HepG2 (cell line): ENCODE results near the gene KLHL5. TPM values are rescaled to one million over a fixed set of nuclear protein-coding genes. Genes with fewer than 3 reads are reported as not detected.

Source experiments
- ATAC-seq: fragments of 200-7000 bp; cut with Tn5 transposase; 3 replicates; pipeline ENCODE4 v1.9.1; 2020; ENCODE audit warnings: mild to moderate bottlenecking, moderate library complexity
- BruUV-seq: library from RNA; stranded (reverse); fragments of 400-500 nt; replicated peaks from 2 replicates; lab custom pipeline; 2021; lab: Mats Ljungman, UMichigan
- CTCF ChIA-PET: fragments of 300-600 bp; formaldehyde crosslinking; extraction: SDS; loops from one replicate; lab custom pipeline; 2021; ENCODE audit warnings: low total read pairs, inconsistent platforms, low intra/inter-chr PET ratio; lab: Yijun Ruan, JAX
- POLR2A ChIA-PET: fragments of 350-600 bp; sonication (Branson Sonifier 250); formaldehyde crosslinking; loops from one replicate; lab custom pipeline; 2020; ENCODE audit warnings: antibody characterized with exemption, inconsistent platforms; lab: Yijun Ruan, JAX
- DNase-seq: peaks from one replicate; pipeline ENCODE4 v3.0.0-alpha.2; 2015; ENCODE audit warnings: low spot score
- FAIRE-seq: peaks from 3 replicates; lab custom pipeline; 2011; peaks lifted over from hg19 to GRCh38; lab: Jason Lieb, UNC
- H2AFZ ChIP-seq: one replicate; pipeline ENCODE4 v1.6.1; 2011; ENCODE audit warnings: low read length, inconsistent platforms
- H3K27ac ChIP-seq: fragments of 300-600 bp; 3 replicates; pipeline ENCODE4 v1.8.0; 2011; ENCODE audit warnings: mixed run types, mild to moderate bottlenecking, mixed read lengths, low read length, inconsistent platforms; ENCODE audit not compliant: insufficient read depth; ENCODE audit errors: extremely low read length
- H3K27me3 ChIP-seq, 2 experiments: fragments of 200-600 bp in 1 of 2; 2 replicates in 1 of 2; 3 replicates in 1 of 2; pipeline versions ENCODE4 v1.6.0 to v1.8.0; 2011; ENCODE audit warnings: low read length in 2 of 2, mild to moderate bottlenecking in 2 of 2, moderate library complexity in 2 of 2, inconsistent platforms in 1 of 2; ENCODE audit not compliant: insufficient read depth in 2 of 2, control insufficient read depth in 1 of 2
- H3K36me3 ChIP-seq, 2 experiments: fragments of 200-600 bp in 1 of 2; replicated peaks in 1 of 2; 2 replicates in 1 of 2; 3 replicates in 1 of 2; pipeline versions ENCODE4 v1.5.1 to v1.8.0; 2011; ENCODE audit warnings: low read length in 2 of 2, inconsistent platforms in 1 of 2; ENCODE audit not compliant: insufficient read depth in 2 of 2, control insufficient read depth in 1 of 2
- H3K4me1 ChIP-seq: 2 replicates; pipeline ENCODE4 v1.5.1; 2012; ENCODE audit warnings: low read length, inconsistent platforms; ENCODE audit not compliant: insufficient read depth
- H3K4me2 ChIP-seq: 2 replicates; pipeline ENCODE4 v1.6.0; 2011; ENCODE audit warnings: low read depth, low read length, inconsistent platforms
- H3K4me3 ChIP-seq, 3 experiments: fragments of 200-600 bp in 1 of 3; sonication (generic), shearing (Covaris generic) in 1 of 3; replicated peaks in 1 of 3; 2 replicates each; pipeline ENCODE4 v1.5.1; 2011 to 2016; ENCODE audit warnings: low read length in 3 of 3, inconsistent platforms in 2 of 3, low read depth in 2 of 3, mild to moderate bottlenecking in 2 of 3, control low read depth in 1 of 3, mixed read lengths in 1 of 3; ENCODE audit not compliant: insufficient read depth in 1 of 3
- H3K79me2 ChIP-seq: one replicate; pipeline ENCODE4 v1.6.1; 2011; ENCODE audit warnings: low read length, inconsistent platforms; ENCODE audit not compliant: insufficient read depth
- H3K9ac ChIP-seq: 2 replicates; pipeline ENCODE4 v1.6.0; 2011; ENCODE audit warnings: mild to moderate bottlenecking, low read depth, low read length, inconsistent platforms; ENCODE audit not compliant: insufficient read depth
- H3K9me3 ChIP-seq: 2 replicates; pipeline ENCODE4 v1.5.1; 2012; ENCODE audit warnings: mild to moderate bottlenecking, low read length
- H4K20me1 ChIP-seq: 2 replicates; pipeline ENCODE4 v1.6.0; 2011; ENCODE audit warnings: inconsistent platforms, mild to moderate bottlenecking, low read length, moderate library complexity; ENCODE audit not compliant: insufficient read depth
- KDM2A ChIP-seq: sonication (generic); formaldehyde crosslinking; IDR thresholded peaks from 2 replicates; pipeline ENCODE4 v1.4.0; 2020; ENCODE audit warnings: low read depth, missing genetic modification reagents, borderline replicate concordance
- KLF12 ChIP-seq: sonication (generic); formaldehyde crosslinking; IDR thresholded peaks from 2 replicates; pipeline ENCODE4 v1.4.0; 2020; ENCODE audit warnings: missing genetic modification reagents, borderline replicate concordance
- STAG1 ChIP-seq: sonication (generic); formaldehyde crosslinking; IDR thresholded peaks from 2 replicates; pipeline ENCODE4 v1.4.0; 2020; ENCODE audit warnings: missing genetic modification reagents
- ZC3H13 ChIP-seq: sonication (generic); formaldehyde crosslinking; IDR thresholded peaks from 2 replicates; pipeline ENCODE4 v1.8.1; 2023; ENCODE audit warnings: mild to moderate bottlenecking, missing genetic modification reagents, moderate library complexity
- ZMYM2 ChIP-seq: sonication (generic); formaldehyde crosslinking; IDR thresholded peaks from 2 replicates; pipeline ENCODE4 v1.8.0; 2022; ENCODE audit warnings: mild to moderate bottlenecking, missing genetic modification reagents
- ZNF326 ChIP-seq: sonication (generic); formaldehyde crosslinking; IDR thresholded peaks from 2 replicates; pipeline ENCODE4 v1.4.0; 2020; ENCODE audit warnings: missing genetic modification reagents, borderline replicate concordance
- ZNF747 ChIP-seq: sonication (generic); formaldehyde crosslinking; IDR thresholded peaks from 2 replicates; pipeline ENCODE4 v1.8.1; 2023; ENCODE audit warnings: missing genetic modification reagents, mild to moderate bottlenecking, borderline replicate concordance
- WGBS: methylation state at CpG from one replicate; pipeline ENCODE4 v1.1.6; 2017; ENCODE audit warnings: low lambda C conversion rate; 5-methylcytosine and 5-hydroxymethylcytosine counted together
- in situ Hi-C: cut with HindIII; loops from 2 replicates; pipeline ENCODE4 v1.10.0; 2017; ENCODE audit warnings: low pct_unique_long_range_greater_than_20kb; ENCODE audit not compliant: extremely low pct_ligation_motif_present
- intact Hi-C: fragments of 100-400 bp; cut with micrococcal nuclease; formaldehyde crosslinking; loops from one replicate; pipeline ENCODE4 v1.10.0; 2022; ENCODE audit not compliant: unreplicated experiment
- polyA plus RNA-seq, 8 experiments: library from polyadenylated mRNA; depleted of rRNA in 3 of 8; stranded (reverse) in 7 of 8; unstranded in 1 of 8; fragments of >200 nt; fragmentation: Illumina TruSeq in 4 of 8; extraction: Trizol in 4 of 8; gene quantifications; 2 replicates each; pipeline versions ENCODE4 v1.2.1 to v1.2.3, GENCODE V29; 2011 to 2016; ENCODE audit warnings: low read depth in 4 of 8, missing spikeins in 1 of 8, mixed read lengths in 1 of 8; ENCODE audit not compliant: insufficient read depth in 1 of 8
- total RNA-seq, 5 experiments: library from RNA; depleted of rRNA; stranded (reverse); fragments of >200 nt; fragmentation: Illumina TruSeq; extraction: Trizol; gene quantifications; 2 replicates each; pipeline ENCODE4 v1.2.3, GENCODE V29; 2016; ENCODE audit warnings: low read depth in 1 of 5
- TF ChIP-seq, protein P1 (sequence below): sonication (generic); formaldehyde crosslinking; IDR thresholded peaks from 2 replicates; pipeline ENCODE4 v1.4.0; 2020; ENCODE audit warnings: missing genetic modification reagents
- TF ChIP-seq, protein P2 (sequence below): sonication (generic); formaldehyde crosslinking; IDR thresholded peaks from 2 replicates; pipeline ENCODE4 v1.4.0; 2020; ENCODE audit warnings: missing genetic modification reagents
- TF ChIP-seq, protein P3 (sequence below): sonication (generic); formaldehyde crosslinking; IDR thresholded peaks from 2 replicates; pipeline ENCODE4 v1.4.0; 2020; ENCODE audit warnings: missing genetic modification reagents, borderline replicate concordance
- TF ChIP-seq, protein P4 (sequence below): sonication (generic); formaldehyde crosslinking; IDR thresholded peaks from 2 replicates; pipeline ENCODE4 v1.4.0; 2020; ENCODE audit warnings: mild to moderate bottlenecking, low read depth, missing genetic modification reagents

KLHL5 gene
- total and polyA plus RNA-seq, 2 of the 13 experiments (the other 11 are each of a cell fraction or from before 2014, with no cell fraction given): 36.2 to 38.7 TPM

DNA sequence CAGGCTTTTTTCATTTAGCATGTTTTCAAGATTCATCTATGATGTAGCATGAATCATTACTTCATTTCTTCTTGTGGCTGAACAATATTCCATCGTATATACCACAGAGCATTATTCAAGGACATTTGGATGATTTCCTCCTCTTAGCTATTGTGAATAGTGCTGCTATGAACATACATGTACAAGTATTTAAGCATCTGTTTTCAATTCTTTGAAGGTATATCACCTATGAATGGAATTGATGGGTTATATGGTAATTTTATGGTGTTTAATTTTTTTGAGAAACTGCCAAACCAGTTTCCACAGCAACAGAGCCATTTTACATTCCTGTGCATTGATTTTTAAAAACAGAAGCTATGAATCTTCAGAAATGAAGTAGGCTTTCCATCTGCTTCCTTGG is 84.2 kb downstream of the KLHL5 start:
- H2AFZ ChIP-seq: no peak overlapping the region
- H4K20me1 ChIP-seq: no peaks in the 10 kb centered on the region
- ATAC-seq (no peak), FAIRE-seq (no peak)
- H3K27ac ChIP-seq: no peak overlapping the region
- POLR2A ChIA-PET: no interaction called here
- H3K9ac ChIP-seq: no peak overlapping the region
- intact Hi-C loops: no loop called here
- no peaks in the 10 kb centered on the region for H3K4me1 ChIP-seq
- BruUV-seq: no TSS peak
- TF ChIP-seq ZNF747 (CRISPR knock-in tag) (no peak), ZNF326 (CRISPR knock-in tag) (no peak)
- TF ChIP-seq, all 625 proteins: peak for 0
- H3K9me3 ChIP-seq: no peaks in the 10 kb centered on the region
- no peak for DNase-seq
- no peak overlapping the region for H3K4me2 ChIP-seq
- in situ Hi-C loops: loop anchor here (25.0 kb wide), 1 partner anchor 384 kb away; no protein-coding TSS in a partner anchor
- CTCF ChIA-PET: no interaction called here
- H3K36me3 ChIP-seq: no peaks in the 10 kb centered on the region
- H3K27me3 ChIP-seq: no peaks in the 10 kb centered on the region
- WGBS: 83% methylated on average over 1 of the region's 1 CpG
- H3K4me3 ChIP-seq: no peak overlapping the region
- no peaks in the 10 kb centered on the region for H3K79me2 ChIP-seq

DNA sequence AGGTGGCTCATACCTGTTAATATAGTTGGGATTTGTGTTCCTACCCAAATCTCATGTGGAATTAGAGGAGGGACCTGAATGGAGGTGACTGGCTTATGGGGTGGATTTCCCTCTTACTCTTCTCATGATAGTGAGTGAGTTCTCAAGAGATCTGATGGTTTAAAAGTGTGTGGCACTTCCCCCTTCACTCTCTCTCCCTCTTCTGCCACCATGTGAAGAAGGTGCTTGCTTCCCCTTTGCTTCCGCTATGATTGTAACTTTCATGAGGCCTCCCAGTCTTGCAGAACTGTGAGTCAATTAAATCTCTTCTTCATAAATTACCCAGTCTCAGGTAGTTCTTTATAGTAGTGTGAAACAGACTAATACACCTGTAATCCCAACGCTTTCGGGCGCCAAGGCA is 92.0 kb downstream of the KLHL5 start:
- H3K36me3 ChIP-seq: no peaks in the 10 kb centered on the region
- no TSS peak for BruUV-seq
- intact Hi-C loops (no loop called here), in situ Hi-C loops (no loop called here)
- H3K27me3 ChIP-seq: no peaks in the 10 kb centered on the region
- no peaks in the 10 kb centered on the region for H4K20me1 ChIP-seq
- ChIA-PET CTCF (no interaction called here), POLR2A (no interaction called here)
- H3K27ac ChIP-seq: no peak overlapping the region
- no peaks in the 10 kb centered on the region for H3K79me2 ChIP-seq
- FAIRE-seq (no peak), DNase-seq (no peak), ATAC-seq (no peak)
- TF ChIP-seq ZMYM2 (CRISPR knock-in tag) (no peak), KDM2A (CRISPR knock-in tag) (no peak), ZC3H13 (CRISPR knock-in tag) (no peak), STAG1 (CRISPR knock-in tag) (no peak), KLF12 (CRISPR knock-in tag) (no peak)
- TF ChIP-seq, protein P1, sequence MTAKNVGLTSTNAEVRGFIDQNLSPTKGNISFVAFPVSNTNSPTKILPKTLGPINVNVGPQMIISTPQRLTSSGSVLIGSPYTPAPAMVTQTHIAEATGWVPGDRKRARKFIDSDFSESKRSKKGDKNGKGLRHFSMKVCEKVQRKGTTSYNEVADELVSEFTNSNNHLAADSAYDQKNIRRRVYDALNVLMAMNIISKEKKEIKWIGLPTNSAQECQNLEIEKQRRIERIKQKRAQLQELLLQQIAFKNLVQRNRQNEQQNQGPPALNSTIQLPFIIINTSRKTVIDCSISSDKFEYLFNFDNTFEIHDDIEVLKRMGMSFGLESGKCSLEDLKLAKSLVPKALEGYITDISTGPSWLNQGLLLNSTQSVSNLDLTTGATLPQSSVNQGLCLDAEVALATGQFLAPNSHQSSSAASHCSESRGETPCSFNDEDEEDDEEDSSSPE: no peak
- TF ChIP-seq, protein P2, sequence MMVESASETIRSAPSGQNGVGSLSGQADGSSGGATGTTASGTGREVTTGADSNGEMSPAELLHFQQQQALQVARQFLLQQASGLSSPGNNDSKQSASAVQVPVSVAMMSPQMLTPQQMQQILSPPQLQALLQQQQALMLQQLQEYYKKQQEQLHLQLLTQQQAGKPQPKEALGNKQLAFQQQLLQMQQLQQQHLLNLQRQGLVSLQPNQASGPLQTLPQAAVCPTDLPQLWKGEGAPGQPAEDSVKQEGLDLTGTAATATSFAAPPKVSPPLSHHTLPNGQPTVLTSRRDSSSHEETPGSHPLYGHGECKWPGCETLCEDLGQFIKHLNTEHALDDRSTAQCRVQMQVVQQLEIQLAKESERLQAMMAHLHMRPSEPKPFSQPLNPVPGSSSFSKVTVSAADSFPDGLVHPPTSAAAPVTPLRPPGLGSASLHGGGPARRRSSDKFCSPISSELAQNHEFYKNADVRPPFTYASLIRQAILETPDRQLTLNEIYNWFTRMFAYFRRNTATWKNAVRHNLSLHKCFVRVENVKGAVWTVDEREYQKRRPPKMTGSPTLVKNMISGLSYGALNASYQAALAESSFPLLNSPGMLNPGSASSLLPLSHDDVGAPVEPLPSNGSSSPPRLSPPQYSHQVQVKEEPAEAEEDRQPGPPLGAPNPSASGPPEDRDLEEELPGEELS: no peak
- TF ChIP-seq, protein P3, sequence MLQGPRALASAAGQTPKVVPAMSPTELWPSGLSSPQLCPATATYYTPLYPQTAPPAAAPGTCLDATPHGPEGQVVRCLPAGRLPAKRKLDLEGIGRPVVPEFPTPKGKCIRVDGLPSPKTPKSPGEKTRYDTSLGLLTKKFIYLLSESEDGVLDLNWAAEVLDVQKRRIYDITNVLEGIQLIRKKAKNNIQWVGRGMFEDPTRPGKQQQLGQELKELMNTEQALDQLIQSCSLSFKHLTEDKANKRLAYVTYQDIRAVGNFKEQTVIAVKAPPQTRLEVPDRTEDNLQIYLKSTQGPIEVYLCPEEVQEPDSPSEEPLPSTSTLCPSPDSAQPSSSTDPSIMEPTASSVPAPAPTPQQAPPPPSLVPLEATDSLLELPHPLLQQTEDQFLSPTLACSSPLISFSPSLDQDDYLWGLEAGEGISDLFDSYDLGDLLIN (CRISPR knock-in tag): no peak
- TF ChIP-seq, protein P4, sequence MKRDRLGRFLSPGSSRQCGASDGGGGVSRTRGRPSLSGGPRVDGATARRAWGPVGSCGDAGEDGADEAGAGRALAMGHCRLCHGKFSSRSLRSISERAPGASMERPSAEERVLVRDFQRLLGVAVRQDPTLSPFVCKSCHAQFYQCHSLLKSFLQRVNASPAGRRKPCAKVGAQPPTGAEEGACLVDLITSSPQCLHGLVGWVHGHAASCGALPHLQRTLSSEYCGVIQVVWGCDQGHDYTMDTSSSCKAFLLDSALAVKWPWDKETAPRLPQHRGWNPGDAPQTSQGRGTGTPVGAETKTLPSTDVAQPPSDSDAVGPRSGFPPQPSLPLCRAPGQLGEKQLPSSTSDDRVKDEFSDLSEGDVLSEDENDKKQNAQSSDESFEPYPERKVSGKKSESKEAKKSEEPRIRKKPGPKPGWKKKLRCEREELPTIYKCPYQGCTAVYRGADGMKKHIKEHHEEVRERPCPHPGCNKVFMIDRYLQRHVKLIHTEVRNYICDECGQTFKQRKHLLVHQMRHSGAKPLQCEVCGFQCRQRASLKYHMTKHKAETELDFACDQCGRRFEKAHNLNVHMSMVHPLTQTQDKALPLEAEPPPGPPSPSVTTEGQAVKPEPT (CRISPR knock-in tag): no peak
- WGBS: 100% methylated on average over 4 of the region's 4 CpGs
- no peak overlapping the region for H3K4me2 ChIP-seq
- H3K9me3 ChIP-seq: no peaks in the 10 kb centered on the region
- H3K9ac ChIP-seq: no peak overlapping the region
- H3K4me3 ChIP-seq: no peak overlapping the region
- no peak overlapping the region for H2AFZ ChIP-seq
- no peaks in the 10 kb centered on the region for H3K4me1 ChIP-seq
